ENCODE results near the gene C3orf52. TPM values are rescaled to one million over a fixed set of nuclear protein-coding genes. Genes with fewer than 3 reads are reported as not detected.

Gene C3orf52
- total and polyA plus RNA-seq, 2 experiments from 2014 or later: 8.1 to 16.6 TPM

- Histone ChIP-seq H3K4me2 (no peak overlapping the region), H3F3A (replicated peaks; ENCODE audit: low read depth) (no peaks in the 10 kb centered on the region), H3K36me3 (ENCODE audit: insufficient read depth) (no peaks in the 10 kb centered on the region), H3K27ac (ENCODE audit: low read depth) (no peak overlapping the region; the same call in 1 of the 2 replicates), H2AFZ (no peak overlapping the region), H3K9me2 (ENCODE audit: insufficient read depth) (peaks cover 4% of the 10 kb centered on the region; the same call in 1 of the 2 replicates), H3K27me3 (ENCODE audit: insufficient read depth) (no peaks in the 10 kb centered on the region), H3K79me2 (replicated peaks; ENCODE audit: insufficient read depth) (peaks cover 22% of the 10 kb centered on the region), H3K4me3 (no peak overlapping the region), H4K20me1 (replicated peaks; ENCODE audit: insufficient read depth) (no peaks in the 10 kb centered on the region), H3K4me1 (ENCODE audit: insufficient read depth) (peaks cover 15% of the 10 kb centered on the region)
- no peaks in the 10 kb centered on the region for H3K9me3 Mint-ChIP-seq
- TF ChIP-seq POLR2AphosphoS5 (IDR thresholded peaks at IDR 0.05; ENCODE audit: low read depth) (no peak), NANOG (IDR thresholded peaks at IDR 0.05; ENCODE audit: borderline replicate concordance) (no peak), ZNF331 (CRISPR knock-in tag; IDR thresholded peaks at IDR 0.05; ENCODE audit: low read depth) (no peak), CTCF (conservative IDR thresholded peaks at IDR 0.05; ENCODE audit: low read depth in 2 of 2) (no peak), REST (IDR thresholded peaks at IDR 0.05; ENCODE audit: unreplicated experiment) (no peak), ZNF462 (CRISPR knock-in tag; IDR thresholded peaks at IDR 0.05) (no peak), ETS1 (IDR thresholded peaks at IDR 0.05) (no peak), CREB1 (CRISPR knock-in tag; IDR thresholded peaks at IDR 0.05; ENCODE audit: low read depth) (no peak), EZH2phosphoT487 (IDR thresholded peaks at IDR 0.05; ENCODE audit: unreplicated experiment) (no peak), STAT1 (IDR thresholded peaks at IDR 0.05; ENCODE audit: unreplicated experiment) (no peak), JUNB (IDR thresholded peaks at IDR 0.05; ENCODE audit: unreplicated experiment) (no peak), EZH2 (IDR thresholded peaks at IDR 0.05; ENCODE audit: low read depth, unreplicated experiment) (no peak), ZNF114 (CRISPR knock-in tag; IDR thresholded peaks at IDR 0.05) (no peak)
- H3K4me3 Mint-ChIP-seq: no peak overlapping the region
- no peak overlapping the region for H3K27ac Mint-ChIP-seq
- DNase-seq (ENCODE audit: low spot score) (no peak), ATAC-seq (no peak)
- no peaks in the 10 kb centered on the region; the same call in 1 of the 3 replicates for H3K36me3 Mint-ChIP-seq (ENCODE audit: low read depth)
- H3K4me1 Mint-ChIP-seq: peaks cover 19% of the 10 kb centered on the region
- peaks cover 1% of the 10 kb centered on the region for H3K27me3 Mint-ChIP-seq (ENCODE audit: insufficient read depth, low read depth, poor library complexity)
Measured at GRCh38 chr3:112095731-112096130, 9.5 kb downstream of the C3orf52 start.

Measured in GM23338 (cell line).